Measurements from ENCODE around the gene TNFRSF1B. TPM values are rescaled to one million over a fixed set of nuclear protein-coding genes. Genes with fewer than 3 reads are reported as not detected.

TNFRSF1B gene
- total RNA-seq, 1 donor from 2014 or later: 98.6 TPM

DNA sequence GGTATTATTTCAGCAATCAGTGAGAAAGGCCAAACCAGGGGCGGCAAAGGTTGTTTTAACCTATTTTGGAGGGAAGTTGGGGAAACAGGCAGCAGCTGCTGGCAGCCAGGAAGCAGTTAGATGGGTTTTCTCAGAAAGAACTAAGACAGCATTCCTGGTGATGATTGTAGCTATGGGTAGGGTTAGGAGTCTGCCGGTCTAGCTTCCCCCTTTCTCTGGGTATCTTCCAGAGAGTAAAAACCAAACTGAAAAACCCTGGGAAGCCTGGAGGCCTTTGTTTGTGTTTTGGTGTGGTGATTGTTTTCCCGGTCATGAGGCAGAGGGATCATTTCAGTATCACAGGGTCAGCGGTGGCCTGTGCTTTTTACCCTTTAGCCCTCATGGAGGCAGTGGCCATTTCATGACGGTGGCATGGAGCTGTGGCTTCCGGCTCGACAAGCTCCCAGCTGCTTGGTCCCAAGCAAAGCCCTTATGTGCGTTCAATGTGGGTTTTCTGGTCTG lies 19.5 kb upstream of the TNFRSF1B start:
- Mint-ChIP-seq H3K27ac (peak overlapping the region; percentile 79), H3K9me3 (peaks cover 2% of the 10 kb centered on the region), H3K27me3 (no peaks in the 10 kb centered on the region), H3K4me1 (peaks cover 97% of the 10 kb centered on the region), H3K4me3 (no peak overlapping the region), H3K36me3 (ENCODE audit: low read depth) (no peaks in the 10 kb centered on the region)
- ATAC-seq (ENCODE audit: low read depth): no peak
- ChIA-PET POLR2A (interaction anchor here (0.8 to 7.3 kb wide), 8 partner anchors 7 to 55 kb away, joined by 3 to 86 read pairs (median 6); partner anchors contain the start of gene TNFRSF1B), CTCF (interaction anchor here (9.2 kb wide), 1 partner anchor 22 kb away, joined by 80 read pairs; no protein-coding TSS in a partner anchor)
- TF ChIP-seq, protein P1, sequence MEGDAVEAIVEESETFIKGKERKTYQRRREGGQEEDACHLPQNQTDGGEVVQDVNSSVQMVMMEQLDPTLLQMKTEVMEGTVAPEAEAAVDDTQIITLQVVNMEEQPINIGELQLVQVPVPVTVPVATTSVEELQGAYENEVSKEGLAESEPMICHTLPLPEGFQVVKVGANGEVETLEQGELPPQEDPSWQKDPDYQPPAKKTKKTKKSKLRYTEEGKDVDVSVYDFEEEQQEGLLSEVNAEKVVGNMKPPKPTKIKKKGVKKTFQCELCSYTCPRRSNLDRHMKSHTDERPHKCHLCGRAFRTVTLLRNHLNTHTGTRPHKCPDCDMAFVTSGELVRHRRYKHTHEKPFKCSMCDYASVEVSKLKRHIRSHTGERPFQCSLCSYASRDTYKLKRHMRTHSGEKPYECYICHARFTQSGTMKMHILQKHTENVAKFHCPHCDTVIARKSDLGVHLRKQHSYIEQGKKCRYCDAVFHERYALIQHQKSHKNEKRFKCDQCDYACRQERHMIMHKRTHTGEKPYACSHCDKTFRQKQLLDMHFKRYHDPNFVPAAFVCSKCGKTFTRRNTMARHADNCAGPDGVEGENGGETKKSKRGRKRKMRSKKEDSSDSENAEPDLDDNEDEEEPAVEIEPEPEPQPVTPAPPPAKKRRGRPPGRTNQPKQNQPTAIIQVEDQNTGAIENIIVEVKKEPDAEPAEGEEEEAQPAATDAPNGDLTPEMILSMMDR (IDR thresholded peaks at IDR 0.05): no peak
- intact Hi-C loops (cut with micrococcal nuclease): no loop called here
- DNase-seq: no peak

DNA sequence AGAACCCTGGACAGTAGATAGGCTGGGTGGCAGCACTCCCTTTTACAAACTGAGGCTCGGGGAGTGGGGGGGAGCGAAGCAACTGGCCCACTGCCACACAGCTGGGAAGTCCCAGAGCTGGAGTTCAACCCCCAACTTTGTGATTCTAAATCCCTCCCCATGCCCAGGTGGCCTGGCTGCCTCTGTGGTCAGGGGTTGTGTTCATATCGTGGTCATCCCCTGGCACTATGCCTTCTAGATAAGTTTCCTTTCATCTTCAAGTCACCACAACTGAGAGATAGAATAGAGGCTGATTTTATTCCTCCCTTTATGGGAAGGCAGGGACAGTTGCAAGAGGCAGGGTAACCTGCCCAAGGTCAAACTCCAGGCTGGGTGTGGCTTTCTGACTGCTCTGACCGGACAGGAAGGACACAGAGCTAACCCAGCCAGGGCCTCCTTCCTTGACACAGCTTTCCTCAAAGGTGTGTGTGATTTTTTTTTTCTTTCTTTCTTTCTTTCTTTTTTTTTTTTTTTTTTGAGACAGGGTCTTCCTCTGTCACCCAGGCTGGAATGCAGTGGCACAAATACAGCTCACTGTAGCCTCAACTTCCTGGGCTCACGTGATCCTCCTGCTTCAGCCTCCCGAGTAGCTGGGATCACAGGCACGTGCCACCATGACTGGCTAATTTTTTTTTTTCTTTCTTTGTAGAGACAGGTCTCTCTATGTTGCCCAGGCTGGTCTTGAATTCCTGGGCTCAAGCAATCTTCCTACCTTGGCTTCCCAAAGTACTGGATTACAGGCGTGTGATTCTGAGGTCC lies 18.4 kb upstream of the TNFRSF1B start:
- Mint-ChIP-seq H3K27me3 (no peaks in the 10 kb centered on the region), H3K4me3 (peak overlapping the region; percentile 51), H3K36me3 (ENCODE audit: low read depth) (no peaks in the 10 kb centered on the region), H3K9me3 (peaks cover 2% of the 10 kb centered on the region), H3K27ac (peak overlapping the region; percentile 92), H3K4me1 (peaks cover 99% of the 10 kb centered on the region)
- DNase-seq: no peak
- ChIA-PET CTCF (interaction anchor here (0.7 to 9.2 kb wide), 3 partner anchors 17 to 117 kb away, joined by 4 to 80 read pairs (median 6); partner anchors contain the start of gene TNFRSF1B), POLR2A (interaction anchor here (0.6 to 7.3 kb wide), 18 partner anchors 8 to 362 kb away, joined by 3 to 187 read pairs (median 8); partner anchors contain the start of gene TNFRSF1B)
- TF ChIP-seq, protein P1 (IDR thresholded peaks at IDR 0.05): no peak
- intact Hi-C loops (cut with micrococcal nuclease): no loop called here
- no peak for ATAC-seq (ENCODE audit: low read depth)

DNA sequence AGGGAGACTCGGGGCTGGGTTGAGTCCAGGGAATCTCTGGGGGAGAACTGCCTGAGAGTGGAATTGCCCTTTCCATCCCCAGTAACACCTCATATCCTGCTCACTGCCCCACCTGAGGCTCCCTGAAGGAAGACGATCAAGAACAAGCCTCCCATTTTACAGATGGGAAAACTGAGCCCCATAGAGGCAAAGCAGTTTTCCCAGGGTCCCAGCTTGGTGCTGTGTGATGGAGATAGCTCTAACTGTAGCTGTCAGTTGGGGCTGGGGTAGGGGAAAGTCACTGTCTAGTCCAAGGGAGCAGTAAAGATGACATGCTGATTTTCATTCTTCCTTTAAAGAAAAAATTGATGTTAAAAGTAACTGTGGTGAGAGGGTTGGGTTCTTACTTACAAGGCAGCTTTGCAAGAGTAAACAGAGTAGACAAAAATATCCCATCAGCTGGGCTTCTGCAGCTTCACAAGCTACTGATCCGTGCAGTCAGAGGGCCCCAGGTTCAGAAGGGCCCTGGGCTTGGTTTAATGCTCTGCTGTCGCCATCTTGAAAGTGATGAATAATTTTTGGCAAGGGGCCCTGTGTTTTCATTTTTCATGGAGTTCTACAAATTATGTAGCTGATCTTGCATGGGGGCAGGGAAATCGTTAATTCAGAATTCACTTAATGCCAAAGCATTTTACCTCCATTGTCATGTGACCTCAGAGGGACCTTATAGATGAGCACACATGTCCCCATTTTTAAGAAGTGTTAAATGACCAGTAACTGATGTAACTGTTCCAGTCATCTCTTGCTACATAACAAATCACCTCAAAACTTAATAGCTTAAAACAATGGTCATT lies 17.6 kb upstream of the TNFRSF1B start:
- peak overlapping the region; percentile 51 for H3K4me3 Mint-ChIP-seq
- intact Hi-C loops (cut with micrococcal nuclease): no loop called here
- ChIA-PET CTCF (interaction anchor here (0.7 to 9.2 kb wide), 4 partner anchors 16 to 118 kb away, joined by 4 to 80 read pairs (median 6); partner anchors contain the start of gene TNFRSF1B), POLR2A (interaction anchor here (0.7 to 7.3 kb wide), 11 partner anchors 9 to 363 kb away, joined by 3 to 187 read pairs (median 14); partner anchors contain the start of gene TNFRSF1B)
- peak overlapping the region; percentile 92 for H3K27ac Mint-ChIP-seq
- no peaks in the 10 kb centered on the region for H3K36me3 Mint-ChIP-seq (ENCODE audit: low read depth)
- TF ChIP-seq, protein P1 (IDR thresholded peaks at IDR 0.05): no peak
- H3K4me1 Mint-ChIP-seq: peaks cover 99% of the 10 kb centered on the region
- ATAC-seq (ENCODE audit: low read depth) (peak; percentile 9), DNase-seq (no peak)
- H3K27me3 Mint-ChIP-seq: no peaks in the 10 kb centered on the region
- peaks cover 2% of the 10 kb centered on the region for H3K9me3 Mint-ChIP-seq

DNA sequence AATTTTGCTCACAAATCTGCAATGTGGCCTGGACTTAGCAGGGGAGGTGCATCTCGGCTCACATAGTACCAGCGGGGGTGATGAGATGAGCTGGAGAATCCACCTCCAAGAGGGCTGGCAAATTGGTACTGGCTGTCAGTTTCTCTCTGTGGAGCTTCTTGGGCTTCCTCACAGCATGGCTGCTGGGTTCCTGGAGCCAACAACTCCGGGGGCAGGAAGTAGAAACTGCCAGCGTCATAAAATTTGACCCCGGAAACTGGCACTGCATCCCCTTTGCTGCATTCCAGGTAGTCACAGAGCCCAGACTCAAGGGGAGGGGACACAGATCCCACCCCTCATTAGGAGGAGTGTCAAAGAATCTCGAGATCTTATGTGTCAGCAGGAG lies 17.0 kb upstream of the TNFRSF1B start:
- ChIA-PET CTCF (interaction anchor here (0.9 to 9.2 kb wide), 5 partner anchors 10 to 62 kb away, joined by 4 to 80 read pairs (median 5); partner anchors contain the start of gene TNFRSF1B), POLR2A (interaction anchor here (0.6 to 7.3 kb wide), 13 partner anchors 9 to 242 kb away, joined by 3 to 187 read pairs (median 13); partner anchors contain the start of gene TNFRSF1B)
- H3K4me1 Mint-ChIP-seq: peaks cover 95% of the 10 kb centered on the region
- H3K9me3 Mint-ChIP-seq: peaks cover 2% of the 10 kb centered on the region
- H3K27ac Mint-ChIP-seq: peak overlapping the region; percentile 92
- H3K36me3 Mint-ChIP-seq (ENCODE audit: low read depth): no peaks in the 10 kb centered on the region
- no peaks in the 10 kb centered on the region for H3K27me3 Mint-ChIP-seq
- DNase-seq (no peak), ATAC-seq (ENCODE audit: low read depth) (no peak)
- TF ChIP-seq, protein P1 (IDR thresholded peaks at IDR 0.05): no peak
- intact Hi-C loops (cut with micrococcal nuclease): no loop called here
- H3K4me3 Mint-ChIP-seq: peak overlapping the region; percentile 41
